DMS 273 (cell line): ENCODE data around the gene GRK5.
"Not testable (repeated sequence)": the region's sequence is repeated elsewhere in the genome, so short reads cannot be mapped to it uniquely, and the experiment has no call there.

Experiments
- DNase-seq: peaks from one replicate; lab custom pipeline; 2025; ENCODE audit not compliant: unreplicated experiment; lab: John Stamatoyannopoulos, UW

The GRK5 gene

DNA sequence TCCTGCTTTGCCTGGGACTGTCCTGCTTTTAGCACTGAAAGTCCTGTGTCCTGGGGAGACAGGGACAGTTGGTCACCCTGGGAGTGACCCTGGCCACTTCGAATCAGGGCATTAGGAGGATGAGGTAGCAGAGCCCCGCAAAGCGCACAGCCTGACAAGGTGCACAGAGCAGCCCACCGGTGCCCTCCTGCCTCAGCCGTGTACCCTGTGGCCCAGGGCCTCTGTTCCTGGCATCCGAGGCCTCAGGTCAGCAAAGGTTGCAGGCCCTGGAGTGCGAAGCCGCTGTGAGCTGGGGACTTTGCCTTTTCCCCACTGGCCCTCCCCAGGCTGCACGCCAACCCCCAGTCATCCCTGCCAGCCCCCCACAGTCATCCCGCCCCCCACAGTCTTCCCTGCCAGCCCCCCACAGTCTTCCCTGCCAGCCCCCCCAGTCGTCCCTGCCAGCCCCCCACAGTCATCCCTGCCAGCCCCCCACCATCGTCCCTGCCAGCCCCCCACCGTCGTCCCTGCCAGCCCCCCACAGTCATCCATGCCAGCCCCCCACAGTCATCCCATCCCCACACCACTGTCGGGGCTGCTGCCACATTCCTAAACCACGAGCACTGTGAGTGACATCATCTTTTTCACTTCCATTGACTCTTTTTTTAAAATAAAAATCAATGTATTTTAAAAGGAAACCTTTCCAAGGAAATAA, 243.4 kb downstream of the GRK5 start:
- DNase-seq = no peak

DNA sequence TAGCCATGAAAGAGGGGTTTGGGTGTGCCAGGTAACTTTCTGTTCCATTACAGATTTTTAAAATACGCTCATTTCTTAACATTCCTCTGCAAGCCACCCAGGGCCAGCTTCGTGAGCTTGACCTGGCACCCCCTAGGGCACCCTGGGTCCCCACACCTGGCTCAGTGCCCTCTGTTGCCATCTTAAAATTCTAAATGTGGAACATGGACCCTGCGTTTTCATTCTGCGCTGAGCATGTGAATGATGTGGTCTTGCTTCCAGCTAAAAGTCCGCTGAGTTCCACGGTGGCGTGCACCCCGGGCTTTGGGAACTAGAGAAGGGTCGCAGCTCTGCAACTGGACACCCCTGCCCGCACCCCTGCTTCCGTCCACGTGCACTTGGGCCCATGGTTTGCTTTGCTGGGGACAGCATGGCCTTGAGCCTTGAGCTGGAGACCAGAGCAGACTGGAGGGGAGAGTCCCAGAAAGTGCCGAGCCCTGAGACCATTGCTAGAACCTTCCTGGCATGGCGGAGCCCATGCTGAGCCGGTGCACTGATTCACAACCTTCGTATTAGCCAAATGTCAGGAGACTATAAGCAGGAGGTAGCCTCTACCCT, 244.0 kb downstream of the GRK5 start:
- no peak for DNase-seq

DNA sequence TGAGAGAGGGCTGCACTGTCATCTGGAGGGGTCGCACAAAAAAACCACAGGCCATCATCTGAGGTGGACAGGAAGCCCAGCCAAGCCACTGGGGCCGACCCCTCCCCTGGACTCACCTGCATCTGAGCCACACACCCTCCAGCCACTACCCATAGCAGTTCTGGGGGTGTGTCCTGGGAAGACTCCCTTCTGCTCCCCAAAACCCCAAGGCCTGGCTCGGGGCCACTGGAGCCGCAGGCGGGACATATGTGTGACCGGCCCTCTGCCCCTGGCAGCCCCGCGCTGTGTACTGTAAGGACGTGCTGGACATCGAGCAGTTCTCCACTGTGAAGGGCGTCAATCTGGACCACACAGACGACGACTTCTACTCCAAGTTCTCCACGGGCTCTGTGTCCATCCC, 245.0 kb downstream of the GRK5 start:
- DNase-seq = no peak

DNA sequence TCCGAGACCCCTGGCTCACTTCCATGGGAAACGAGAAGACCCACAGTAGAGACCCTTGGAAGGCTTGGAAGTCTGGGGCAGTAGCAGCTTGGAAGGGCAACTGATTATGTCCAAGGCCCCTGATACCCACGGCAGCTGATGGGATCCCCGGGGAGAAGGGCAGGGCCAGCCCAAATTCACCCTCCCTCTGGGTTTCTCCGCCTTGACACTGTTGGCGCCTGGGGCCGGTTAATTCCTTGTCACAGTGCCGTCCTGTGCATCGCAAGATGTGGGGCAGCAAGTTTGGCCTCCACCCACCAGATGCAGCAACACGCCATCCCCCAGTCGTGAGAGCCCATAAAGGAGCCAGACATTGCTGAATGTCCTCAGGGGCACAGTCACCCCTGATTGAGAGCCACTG, 245.9 kb downstream of the GRK5 start:
- no peak for DNase-seq

DNA sequence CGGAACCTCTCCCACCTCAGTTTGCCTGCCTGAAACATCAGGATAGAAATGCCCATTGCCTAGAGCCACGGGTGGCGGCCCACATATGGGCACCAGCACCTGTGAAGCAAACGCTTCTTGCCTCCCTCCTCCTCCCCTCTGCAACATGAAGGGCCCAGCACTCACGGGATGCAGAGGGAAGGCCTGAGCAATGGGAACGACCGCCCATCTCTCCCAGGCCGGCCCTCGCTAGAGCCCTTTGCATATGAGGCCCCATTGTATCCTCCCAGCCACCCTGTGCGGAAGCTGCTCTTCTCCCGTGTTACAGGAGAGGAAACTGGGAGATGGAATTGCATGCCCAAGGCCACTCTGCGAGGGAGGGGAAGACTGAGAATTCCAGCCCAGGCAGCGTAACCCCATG, 246.9 kb downstream of the GRK5 start:
- no peak for DNase-seq

DNA sequence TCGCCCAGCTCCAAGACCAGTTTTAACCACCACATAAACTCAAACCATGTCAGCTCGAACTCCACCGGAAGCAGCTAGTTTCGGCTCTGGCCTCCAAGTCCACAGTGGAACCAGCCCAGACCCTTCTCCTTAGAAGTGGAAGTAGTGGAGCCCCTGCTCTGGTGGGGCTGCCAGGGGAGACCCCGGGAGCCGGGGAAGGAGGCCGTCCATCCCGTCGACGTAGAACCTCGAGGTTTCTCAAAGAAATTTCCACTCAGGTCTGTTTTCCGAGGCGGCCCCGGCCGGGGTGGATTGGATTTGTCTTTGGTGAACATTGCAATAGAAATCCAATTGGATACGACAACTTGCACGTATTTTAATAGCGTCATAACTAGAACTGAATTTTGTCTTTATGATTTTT, 247.6 kb downstream of the GRK5 start:
- no peak for DNase-seq

DNA sequence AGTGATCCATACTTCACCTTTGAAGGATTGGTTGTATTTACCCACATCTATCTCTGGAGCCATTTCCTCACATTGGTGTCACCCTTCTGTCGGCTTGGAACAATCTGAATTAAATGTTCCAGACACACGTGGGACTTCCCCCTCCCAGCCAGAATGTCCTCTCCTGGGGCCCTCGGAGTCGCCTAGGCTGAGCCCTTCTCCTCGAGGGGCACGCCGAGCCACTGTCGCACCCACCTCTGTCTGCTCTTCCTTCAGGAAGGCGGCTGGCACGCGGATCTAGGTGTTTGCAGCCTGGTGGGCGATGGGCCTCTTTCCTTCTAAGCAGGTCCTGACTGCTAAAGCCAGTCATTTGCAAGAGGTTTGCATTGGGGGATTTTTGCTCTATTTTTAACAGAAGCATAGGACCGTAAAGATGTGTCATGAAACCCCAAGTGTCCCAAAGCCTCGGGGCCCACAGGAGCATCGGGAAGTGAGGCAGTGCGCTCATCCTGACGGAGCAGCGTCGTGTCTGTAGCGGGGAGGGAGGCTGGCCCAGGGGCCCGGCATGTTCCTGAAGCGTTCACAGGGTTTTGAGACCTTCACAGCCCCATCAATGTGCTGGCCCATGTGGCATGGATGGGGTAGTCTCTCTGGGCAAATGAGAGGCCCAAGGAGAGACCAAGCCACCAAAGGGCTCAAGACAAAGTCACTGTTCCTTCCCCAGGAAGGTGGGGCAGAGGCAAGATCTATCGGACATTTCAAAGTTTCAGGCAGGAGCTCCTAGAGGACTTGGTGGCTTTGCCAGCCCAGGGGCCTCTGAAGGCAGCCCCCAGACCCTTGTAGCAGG, 248.5 kb downstream of the GRK5 start:
- DNase-seq = no peak

DNA sequence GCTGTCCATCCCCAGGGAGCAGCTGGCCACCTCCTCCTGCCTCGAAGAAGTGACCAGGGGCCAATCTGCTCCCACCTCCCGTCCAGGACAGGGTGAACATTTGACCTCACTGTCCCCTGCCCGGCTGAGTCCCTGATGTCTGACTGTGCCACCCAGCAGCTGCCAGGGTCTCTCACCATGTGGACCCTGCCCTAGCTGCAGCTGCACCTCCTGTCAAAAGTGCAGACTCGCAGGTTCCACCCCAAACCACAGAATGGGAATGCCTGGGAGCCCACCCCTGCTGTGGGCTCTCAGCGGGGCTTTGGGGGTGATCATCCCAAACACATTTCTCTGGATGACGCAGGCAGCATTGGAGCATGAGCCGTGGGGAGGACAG, 249.1 kb downstream of the GRK5 start:
- DNase-seq = no peak

DNA sequence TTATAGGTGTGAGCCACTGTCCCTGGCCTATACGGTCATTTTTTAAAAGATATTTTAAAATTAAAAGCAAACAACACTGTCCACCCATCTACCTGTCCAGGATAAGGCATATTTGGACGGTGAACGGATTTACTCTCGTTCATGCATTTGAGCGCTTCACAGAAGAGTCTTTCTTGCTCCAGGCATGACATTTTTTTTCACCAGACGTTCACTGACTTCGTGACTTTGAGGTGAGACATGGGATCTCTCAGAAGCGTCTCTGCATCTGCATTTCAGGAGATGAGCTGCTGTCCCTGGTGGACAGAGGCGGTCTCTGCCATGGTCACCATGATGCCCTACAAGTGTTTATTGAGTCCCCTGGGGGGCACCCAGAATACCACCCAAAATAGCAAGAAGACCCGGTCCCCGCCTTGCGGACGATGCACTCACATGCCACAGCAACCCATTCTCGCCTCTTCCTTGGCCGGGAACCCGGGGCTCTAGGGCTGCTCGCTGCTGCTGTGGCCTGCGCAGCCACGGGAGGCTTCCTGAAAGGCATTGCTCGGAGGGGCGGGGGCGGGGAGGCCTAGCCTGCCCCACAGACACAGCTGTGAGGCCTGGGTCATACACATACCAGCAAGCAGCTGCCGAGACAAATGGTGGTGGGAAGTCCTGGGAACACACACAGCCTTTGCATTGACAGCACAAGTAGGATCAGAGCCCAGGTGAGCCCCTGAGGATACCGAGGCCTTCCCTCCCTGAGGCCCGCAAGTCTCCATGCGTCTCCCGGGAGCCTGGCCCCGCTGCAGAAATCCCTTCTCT, 250.8 kb downstream of the GRK5 start:
- DNase-seq = no peak

DNA sequence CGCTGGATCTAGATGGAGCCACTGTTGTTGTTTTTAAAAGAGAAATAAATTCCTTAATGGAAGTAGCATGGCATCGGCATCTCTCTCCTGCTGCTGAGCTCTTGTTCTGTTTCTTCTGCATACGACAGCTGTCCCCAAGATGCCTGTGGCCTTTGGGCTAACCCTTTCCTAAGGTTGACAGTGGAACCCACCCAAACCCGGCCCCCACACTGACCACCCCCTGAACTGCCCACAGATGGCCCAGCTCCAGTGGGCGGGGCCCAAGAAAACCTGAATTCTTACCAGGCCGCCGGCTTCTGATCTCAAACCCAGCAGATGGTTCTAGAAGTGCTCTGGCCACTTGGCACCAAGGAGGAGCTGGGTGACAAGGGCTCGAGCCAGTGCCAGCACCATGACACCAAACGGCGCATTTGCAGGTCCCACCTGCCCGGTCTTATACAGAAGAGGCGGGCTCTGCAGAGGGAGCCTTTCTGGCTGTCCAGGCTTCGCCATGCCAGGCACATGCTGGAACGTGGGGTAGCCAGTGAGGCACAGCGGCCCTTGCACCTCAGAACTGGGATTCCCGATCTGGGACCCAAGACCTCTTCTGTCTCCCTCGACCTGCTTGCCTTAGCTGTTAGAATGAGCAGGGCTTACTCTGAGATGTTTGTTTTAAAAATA, 252.4 kb downstream of the GRK5 start:
- no peak for DNase-seq

DNA sequence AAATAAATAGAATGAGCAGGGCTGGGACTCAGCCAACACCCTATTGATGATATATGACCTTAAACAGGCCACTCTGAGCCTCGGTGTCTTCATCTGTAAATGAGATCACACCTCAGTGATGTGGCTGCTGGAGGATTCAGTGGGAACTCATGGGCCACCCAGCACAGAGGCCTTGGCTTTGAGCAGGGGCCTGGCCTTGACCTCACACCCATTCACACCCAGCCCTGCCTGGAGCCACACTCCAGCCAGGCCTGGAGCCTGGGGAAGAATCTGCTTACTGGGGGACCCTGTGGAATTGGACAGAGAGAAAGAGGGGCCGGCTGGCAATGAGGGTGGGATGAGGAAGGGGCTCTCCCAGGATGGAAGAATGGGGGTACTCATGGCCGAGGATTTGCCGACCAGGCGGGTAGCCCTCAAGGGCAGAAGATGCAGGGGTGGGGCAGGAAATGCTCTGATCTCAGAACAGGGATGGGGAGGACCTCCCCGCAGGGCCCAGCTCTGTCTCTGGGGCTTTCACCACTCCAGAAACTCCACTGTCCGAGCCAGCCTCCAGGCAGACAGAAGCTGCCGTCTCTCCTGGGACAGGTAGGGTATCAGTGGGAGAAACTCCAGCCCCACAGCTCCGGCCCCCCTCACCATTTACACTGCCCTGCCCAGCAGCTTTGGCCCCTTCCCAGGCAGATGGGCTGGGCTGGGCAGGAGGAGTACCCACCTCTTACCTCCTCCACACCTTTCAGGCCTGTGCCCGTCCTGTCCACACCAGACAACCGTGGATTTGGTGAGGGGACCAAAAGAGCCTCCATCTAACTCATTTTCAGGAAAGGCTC, 253.2 kb downstream of the GRK5 start:
- DNase-seq = no peak

DNA sequence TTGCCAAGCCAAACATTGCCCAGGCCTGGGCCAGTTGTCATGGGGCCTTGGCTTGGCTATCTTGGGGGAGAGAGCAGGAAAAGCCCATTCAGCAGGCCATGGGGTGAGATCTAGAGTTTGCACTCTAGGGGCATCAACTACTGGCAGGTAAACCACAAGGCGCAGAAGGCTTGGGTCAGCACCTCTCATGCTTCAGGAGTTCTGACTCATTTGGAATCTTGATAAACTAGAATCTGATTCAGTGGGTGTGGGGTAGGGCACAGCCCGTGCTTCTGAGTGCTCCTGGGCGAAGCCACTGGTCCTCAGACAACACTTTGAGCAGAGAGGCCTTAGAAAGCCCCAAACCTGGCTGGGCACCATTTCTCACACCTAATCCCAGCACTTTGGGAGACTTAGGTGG, 254.0 kb downstream of the GRK5 start:
- DNase-seq = no peak

DNA sequence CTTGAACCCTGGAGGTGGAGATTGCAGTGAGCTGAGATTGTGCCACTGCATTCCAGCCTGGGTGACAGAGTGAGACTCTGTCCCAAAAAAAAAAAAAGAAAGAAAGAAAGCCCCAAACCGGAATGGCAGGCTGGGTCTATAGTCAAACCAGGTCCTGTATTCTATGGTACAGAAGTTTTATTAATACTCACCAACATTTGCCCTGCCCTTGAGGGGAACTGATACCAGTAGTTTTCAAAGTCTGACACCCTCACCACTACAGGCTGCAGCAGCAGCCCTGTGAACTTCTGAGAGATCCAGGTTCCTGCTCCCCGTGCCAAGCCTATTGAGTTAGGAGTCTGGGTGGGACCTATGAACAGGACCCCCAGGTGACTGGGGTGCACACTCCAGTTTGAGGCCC, 254.6 kb downstream of the GRK5 start:
- no peak for DNase-seq

DNA sequence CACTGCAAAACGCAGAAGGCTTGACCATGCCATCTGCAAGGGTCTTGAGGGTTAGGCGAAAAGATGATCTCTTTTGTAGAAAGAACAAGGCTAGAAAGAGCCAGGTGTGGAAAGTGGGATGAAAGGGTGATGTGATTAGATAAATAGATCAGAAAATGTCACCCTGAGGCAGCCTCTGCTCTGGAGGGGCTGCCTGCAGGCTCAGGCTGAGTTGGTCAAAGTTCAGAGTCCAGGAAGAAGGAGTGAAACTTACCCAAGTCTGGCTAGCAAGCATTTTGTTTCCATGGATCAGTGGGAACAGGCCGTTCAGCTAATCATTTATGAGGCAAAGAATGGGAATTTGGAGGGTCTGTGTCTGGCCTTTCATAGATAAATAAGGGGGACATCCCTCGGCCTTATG, 255.4 kb downstream of the GRK5 start:
- no peak for DNase-seq

DNA sequence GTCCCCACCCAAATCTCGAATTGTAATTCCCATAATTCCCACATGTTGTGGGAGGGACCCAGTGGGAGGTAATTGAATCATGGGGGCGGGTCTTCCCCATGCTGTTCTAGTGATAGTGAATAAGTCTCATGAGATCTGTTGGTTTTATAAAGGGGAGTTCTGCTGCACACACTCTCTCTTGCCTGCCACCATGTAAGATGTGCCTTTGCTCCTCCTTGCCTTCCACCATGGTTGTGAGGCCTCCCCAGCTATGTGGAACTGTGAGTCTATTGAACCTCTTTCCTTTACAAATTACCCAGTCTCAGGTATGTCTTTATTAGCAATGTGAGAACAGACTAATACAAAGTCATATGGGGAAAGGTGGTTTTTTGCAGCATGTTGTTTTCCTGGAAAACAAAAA, 255.8 kb downstream of the GRK5 start:
- not testable (repeated sequence) for DNase-seq

DNA sequence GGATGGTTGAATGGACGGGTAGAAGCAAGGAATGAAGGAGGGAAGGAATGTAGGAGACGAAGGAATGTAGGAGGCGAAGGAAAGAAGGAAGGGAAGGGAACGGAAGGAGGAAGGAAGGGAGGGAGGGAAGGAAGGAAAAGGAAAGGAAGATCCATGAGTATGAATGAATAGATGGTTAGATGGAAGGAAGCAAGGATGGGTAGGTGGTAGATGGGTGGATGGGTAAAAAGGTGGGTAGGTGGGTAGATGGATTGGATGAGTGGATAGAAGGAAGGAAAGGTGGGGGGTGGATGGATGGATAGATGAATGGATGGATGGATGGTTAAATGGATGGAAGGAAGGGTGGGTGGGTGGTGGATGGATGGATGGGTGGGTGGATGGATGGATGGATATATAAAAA, 257.7 kb downstream of the GRK5 start:
- DNase-seq = no peak

DNA sequence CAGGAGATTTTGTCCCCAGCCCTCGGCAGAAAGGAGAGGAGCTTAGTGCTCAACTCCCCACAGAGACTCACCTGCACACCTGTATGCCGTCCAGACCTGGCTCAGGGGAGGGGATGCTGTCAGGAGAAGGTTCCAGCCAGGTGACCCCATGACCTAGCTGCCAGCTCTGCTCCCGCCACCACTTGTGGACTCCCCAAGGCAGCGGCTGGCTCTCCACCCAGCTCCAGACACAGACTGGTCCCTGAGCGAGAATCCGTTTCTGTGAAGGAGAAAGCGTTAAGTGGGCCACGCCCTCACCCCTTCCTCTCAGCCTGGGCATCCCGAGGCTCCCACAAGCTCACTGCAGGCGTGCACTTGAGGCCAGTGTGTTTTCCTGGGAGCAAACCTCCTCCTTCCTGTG, 258.7 kb downstream of the GRK5 start:
- DNase-seq = no peak

DNA sequence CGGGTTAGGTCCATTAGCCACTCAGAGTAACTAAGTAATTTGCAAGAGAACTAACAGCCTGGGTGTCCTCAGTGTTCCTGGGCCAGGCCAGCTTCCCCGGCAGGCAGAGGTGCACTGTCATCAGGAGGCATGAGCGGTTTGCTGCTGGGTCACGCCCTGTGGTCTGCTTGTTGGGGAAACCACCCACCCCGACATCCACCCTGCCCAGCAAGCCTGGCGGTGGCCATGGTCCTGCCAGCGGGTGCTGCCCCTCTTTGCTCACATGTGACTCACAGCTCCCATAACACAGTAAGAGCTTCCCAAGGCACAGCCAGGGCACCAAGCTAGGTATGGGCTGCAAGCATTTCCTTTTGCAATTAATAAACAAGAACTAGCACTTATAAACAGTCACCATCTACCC, 259.3 kb downstream of the GRK5 start:
- DNase-seq = no peak

DNA sequence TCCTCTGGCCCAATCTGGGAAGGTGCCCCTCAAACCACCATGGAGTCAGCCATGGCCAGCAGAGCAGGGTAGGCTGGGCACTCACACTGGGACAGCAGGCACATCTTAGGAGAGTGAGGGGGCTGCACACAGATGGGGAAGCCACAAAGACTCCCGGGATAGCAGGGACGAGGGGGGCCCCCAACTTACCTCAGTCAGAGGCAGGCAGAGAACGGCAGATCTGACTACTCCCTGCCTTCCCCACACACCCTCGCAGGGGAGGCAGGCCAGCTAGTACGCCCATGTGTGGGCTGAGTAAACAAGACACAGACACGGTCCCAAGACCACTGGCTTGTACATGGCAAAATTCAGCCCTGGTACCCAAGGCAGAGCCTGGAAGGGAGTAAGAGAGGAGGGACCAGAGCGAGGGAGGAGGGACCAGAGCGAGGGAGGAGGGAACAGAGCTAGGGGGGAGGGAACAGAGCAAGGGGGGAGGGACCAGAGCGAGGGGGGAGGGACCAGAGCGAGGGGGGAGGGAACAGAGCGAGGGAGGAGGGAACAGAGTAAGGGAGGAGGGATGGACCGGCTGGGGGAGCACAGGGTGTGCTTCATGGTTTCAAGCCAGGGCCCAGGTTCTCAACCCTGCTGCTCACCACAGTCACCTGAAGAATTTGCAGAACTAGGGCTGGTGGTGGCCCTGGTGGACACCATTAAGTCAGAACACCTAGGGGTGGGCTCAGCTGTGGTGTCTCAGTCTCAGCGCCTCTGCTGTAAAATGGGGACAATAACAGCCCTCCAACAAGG, 261.4 kb downstream of the GRK5 start:
- no peak for DNase-seq
